Suppressor macrophage (primary cell): ENCODE data around the gene NAALADL2.
A peak's percentile ranks its signal among the peaks of the same experiment; 100 is the strongest.
"Not testable (repeated sequence)": the region's sequence is repeated elsewhere in the genome, so short reads cannot be mapped to it uniquely, and the experiment has no call there.

Experiments
- DNase-seq, 4 experiments: peaks; one replicate each; pipeline ENCODE4 v3.0.0-alpha.2; 2020 to 2022

Gene NAALADL2

GRCh38 chr3:175326041-175326440 lies 466.9 kb downstream of the NAALADL2 start:
- DNase-seq = no peak

GRCh38 chr3:175329373-175329772 lies 470.2 kb downstream of the NAALADL2 start:
- DNase-seq = no peak

- no peak for DNase-seq
Observed at GRCh38 chr3:175335229-175335628, 476.1 kb downstream of the NAALADL2 start.

- no peak for DNase-seq
Observed at GRCh38 chr3:175336406-175337133, 477.4 kb downstream of the NAALADL2 start.

- no peak for DNase-seq
Observed at GRCh38 chr3:175337631-175338030, 478.5 kb downstream of the NAALADL2 start.

GRCh38 chr3:175338775-175339535 lies 479.8 kb downstream of the NAALADL2 start:
- no peak for DNase-seq

GRCh38 chr3:175340338-175341015 lies 481.3 kb downstream of the NAALADL2 start:
- DNase-seq = no peak

GRCh38 chr3:175342196-175342595 lies 483.1 kb downstream of the NAALADL2 start:
- DNase-seq = no peak

- DNase-seq = no peak
Observed at GRCh38 chr3:175343946-175344345, 484.8 kb downstream of the NAALADL2 start.

- peak in 1 of 4 experiments; percentile 0 for DNase-seq
Observed at GRCh38 chr3:175346573-175347356, 487.6 kb downstream of the NAALADL2 start.

GRCh38 chr3:175349168-175349567 lies 490.0 kb downstream of the NAALADL2 start:
- DNase-seq = no peak

- DNase-seq = no peak
Observed at GRCh38 chr3:175355801-175356335, 496.7 kb downstream of the NAALADL2 start.

- no peak for DNase-seq
Observed at GRCh38 chr3:175356899-175357324, 497.8 kb downstream of the NAALADL2 start.

GRCh38 chr3:175357758-175358157 lies 498.6 kb downstream of the NAALADL2 start:
- DNase-seq = no peak

GRCh38 chr3:175358935-175359334 lies 499.8 kb downstream of the NAALADL2 start:
- DNase-seq = no peak

- DNase-seq = not testable (repeated sequence)
Observed at GRCh38 chr3:175370426-175370825, 511.3 kb downstream of the NAALADL2 start.

- not testable (repeated sequence) for DNase-seq
Observed at GRCh38 chr3:175371187-175371586, 512.1 kb downstream of the NAALADL2 start.

- DNase-seq = no peak
Observed at GRCh38 chr3:175374705-175375104, 515.6 kb downstream of the NAALADL2 start.

GRCh38 chr3:175378348-175378747 lies 519.2 kb downstream of the NAALADL2 start:
- no peak for DNase-seq

GRCh38 chr3:175381685-175382084 lies 522.6 kb downstream of the NAALADL2 start:
- DNase-seq = no peak

GRCh38 chr3:175383371-175383770 lies 524.2 kb downstream of the NAALADL2 start:
- DNase-seq = no peak

- no peak for DNase-seq
Observed at GRCh38 chr3:175383813-175384212, 524.7 kb downstream of the NAALADL2 start.
